Cardiac fibroblast (primary cell): ENCODE results near the gene HCST.
A peak's percentile ranks its signal among the peaks of the same experiment; 100 is the strongest.

Experiments used
- DNase-seq, 2 donors: peaks; one replicate each; pipeline versions ENCODE4 v3.0.0 to v3.0.0-alpha.2; 2010; ENCODE audit warnings: low read depth in 2 of 2
- H3K4me3 ChIP-seq, 2 donors: replicated peaks in 1 of 2; 1 replicate in 1 of 2; 2 replicates in 1 of 2; pipeline ENCODE4 v1.5.1; 2011; ENCODE audit warnings: low read depth in 2 of 2, low read length in 2 of 2, mild to moderate bottlenecking in 2 of 2, moderate library complexity in 1 of 2
- TF ChIP-seq, protein P1 (sequence below): IDR thresholded peaks from one replicate; pipeline ENCODE4 v1.5.1; 2011; ENCODE audit warnings: low read depth, mild to moderate bottlenecking, low read length, inconsistent platforms

HCST gene

DNA sequence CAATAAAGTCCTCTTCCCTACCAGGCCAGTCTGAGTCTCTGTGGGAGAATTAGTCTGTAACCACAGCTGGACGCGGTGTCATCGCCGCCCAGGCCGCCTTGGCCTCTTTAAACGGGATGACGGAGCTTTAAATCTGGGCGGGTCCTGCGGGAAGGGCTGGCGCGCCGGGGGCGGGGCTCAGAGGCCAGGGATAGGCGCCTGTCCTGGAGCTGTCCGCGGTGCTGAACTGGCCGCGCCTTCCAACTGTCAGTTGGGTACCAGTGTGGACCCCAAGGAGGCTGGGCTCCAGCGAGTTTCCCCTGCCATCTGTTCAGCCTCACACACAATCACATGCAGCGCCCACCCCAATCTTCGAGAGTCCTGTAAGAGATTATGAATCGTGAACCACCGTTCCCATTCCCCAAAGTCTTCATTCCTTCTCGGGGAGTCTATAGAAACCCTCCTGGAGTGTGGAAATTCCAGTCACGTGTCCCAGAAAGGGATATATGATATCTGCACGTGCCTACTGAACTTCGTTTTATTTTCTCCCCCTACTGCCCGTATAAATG is 22.5 kb upstream of the HCST start:
- peak; percentile 89 to 93 for DNase-seq
- no peak overlapping the region for H3K4me3 ChIP-seq
- TF ChIP-seq, protein P1, sequence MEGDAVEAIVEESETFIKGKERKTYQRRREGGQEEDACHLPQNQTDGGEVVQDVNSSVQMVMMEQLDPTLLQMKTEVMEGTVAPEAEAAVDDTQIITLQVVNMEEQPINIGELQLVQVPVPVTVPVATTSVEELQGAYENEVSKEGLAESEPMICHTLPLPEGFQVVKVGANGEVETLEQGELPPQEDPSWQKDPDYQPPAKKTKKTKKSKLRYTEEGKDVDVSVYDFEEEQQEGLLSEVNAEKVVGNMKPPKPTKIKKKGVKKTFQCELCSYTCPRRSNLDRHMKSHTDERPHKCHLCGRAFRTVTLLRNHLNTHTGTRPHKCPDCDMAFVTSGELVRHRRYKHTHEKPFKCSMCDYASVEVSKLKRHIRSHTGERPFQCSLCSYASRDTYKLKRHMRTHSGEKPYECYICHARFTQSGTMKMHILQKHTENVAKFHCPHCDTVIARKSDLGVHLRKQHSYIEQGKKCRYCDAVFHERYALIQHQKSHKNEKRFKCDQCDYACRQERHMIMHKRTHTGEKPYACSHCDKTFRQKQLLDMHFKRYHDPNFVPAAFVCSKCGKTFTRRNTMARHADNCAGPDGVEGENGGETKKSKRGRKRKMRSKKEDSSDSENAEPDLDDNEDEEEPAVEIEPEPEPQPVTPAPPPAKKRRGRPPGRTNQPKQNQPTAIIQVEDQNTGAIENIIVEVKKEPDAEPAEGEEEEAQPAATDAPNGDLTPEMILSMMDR: no peak

DNA sequence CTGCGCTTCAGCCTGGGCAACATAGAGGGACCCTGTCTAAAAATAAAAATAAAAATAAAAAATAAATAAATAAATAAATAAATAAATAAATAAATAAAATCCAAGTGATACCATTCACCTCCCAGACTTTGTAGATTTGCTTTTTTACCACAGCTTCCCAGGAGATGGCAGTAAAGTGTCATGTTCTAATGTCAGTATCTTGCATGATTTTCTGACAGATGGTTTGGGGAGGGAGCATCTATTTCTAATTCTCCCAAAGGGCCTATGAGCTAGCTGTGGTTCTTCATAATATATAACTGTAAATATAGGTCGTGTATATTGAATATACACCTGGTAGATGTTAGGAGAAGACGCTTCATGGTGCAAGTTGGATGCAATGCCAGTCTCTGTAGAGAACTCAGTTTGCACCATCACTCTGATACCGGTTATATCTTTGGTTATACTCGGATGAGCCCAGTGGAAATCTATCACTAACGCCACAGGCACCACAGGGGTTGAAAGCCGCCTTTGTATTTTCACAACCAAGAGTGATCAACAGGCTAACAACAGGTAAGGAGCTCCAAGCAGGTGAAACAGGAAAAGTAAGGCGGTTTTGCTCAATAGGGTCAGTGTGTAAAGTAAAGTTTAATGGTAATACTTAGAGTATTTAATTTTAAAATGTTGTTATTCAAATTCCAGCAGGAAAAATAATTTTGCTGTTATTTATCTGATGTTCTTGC is 20.1 kb upstream of the HCST start:
- DNase-seq: peak; percentile 87 to 89
- TF ChIP-seq, protein P1: peak; percentile 44
- no peak overlapping the region for H3K4me3 ChIP-seq

DNA sequence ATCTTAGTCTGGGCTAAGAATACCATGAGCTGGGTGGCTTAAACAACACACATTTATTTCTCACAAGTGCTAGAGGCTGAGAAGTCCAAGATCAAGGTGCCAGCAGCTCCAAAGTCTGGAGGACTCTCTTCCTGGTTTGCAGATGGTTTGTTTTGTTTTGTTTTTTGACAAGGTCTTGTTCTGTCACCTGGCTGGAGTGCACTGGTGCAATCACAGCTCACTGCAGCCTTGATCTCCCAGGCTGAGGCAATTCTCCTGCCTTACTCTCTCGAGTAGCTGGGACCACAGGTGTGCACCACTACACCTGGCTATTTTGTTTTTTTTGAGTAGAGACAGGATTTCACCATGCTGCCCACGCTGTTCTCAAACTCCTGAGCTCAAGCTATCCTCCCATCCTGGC is 18.4 kb upstream of the HCST start:
- TF ChIP-seq, protein P1: no peak
- DNase-seq: no peak
- H3K4me3 ChIP-seq: no peak overlapping the region

DNA sequence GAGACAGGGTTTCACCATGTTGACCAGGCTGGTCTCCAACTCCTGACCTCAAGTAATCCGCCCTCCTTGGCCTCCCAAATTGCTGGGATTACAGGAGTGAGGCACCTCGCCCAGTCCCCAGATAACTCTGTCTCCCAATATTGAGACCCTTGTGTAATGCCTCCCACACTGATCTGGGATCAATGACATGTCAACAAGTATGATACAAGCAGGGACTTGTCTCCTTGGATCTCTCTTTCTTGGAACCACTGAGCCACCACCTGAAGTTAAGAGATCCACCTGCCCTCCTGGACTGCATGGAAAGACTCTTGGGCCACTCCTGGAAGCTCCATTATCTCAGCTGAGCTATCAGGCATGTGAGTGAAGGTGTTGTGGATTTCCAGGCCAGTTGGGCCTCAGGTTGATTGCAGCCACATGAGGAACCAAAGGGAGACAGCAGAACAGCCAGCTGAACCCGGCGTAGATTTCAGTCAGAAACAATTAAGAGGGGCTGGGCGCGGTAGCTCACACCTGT is 17.0 kb upstream of the HCST start:
- DNase-seq: no peak
- H3K4me3 ChIP-seq: no peak overlapping the region
- TF ChIP-seq, protein P1: no peak

DNA sequence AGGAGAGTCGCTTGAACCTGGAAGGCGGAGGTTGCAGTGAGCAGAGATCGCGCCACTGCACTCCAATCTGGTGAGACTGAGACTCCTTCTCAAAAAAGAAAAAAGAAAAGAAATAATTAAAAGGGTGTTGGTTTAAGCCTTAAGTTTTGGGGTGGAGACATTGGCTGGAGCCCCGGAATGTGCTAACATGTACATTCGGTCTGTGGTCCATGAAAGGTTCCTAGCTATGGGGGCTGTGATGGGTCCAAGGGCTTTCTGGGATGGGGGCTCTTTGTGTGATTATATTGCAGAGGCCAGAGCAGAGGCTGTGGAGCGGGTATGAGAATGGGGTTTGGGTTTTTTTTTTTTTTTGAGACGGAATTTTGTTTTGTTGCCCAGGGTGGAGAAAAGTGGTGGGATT is 16.4 kb upstream of the HCST start:
- TF ChIP-seq, protein P1: no peak
- DNase-seq: no peak
- H3K4me3 ChIP-seq: no peak overlapping the region

DNA sequence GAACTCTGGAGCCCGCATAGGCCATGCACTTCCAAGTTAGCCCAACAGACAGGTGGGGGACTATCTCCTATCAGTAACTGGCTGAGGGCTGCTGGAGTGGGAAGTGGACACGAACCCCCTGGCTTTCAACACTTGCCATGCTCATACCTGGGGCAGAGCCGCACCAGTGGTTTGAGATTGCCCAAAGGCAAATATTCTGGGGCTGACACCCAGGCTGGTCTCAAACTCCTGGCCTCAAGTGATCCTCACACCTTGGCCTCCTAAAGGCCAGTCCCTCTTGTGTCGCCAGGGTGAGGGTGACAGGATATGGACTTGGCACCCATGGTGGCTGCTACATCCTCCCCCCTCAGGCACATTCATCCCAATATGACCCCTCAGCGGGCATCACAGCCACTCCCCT is 15.1 kb upstream of the HCST start:
- TF ChIP-seq, protein P1: no peak
- no peak for DNase-seq
- H3K4me3 ChIP-seq: no peak overlapping the region
